Fibroblast of pulmonary artery (primary cell): ENCODE measurements around the gene GADD45GIP1.
A peak's percentile ranks its signal among the peaks of the same experiment; 100 is the strongest.
"Not testable (repeated sequence)": the region's sequence is repeated elsewhere in the genome, so short reads cannot be mapped to it uniquely, and the experiment has no call there.

ENCODE experiments used
- DNase-seq: peaks from one replicate; pipeline ENCODE4 v3.0.0-alpha.2; 2010; ENCODE audit warnings: low read depth
- H3K4me3 ChIP-seq: replicated peaks from 2 replicates; pipeline ENCODE4 v1.5.1; 2011; ENCODE audit warnings: low read depth, mild to moderate bottlenecking, control low read depth, low read length, moderate library complexity
- CTCF ChIP-seq: IDR thresholded peaks from 2 replicates; pipeline ENCODE4 v1.5.1; 2011; ENCODE audit warnings: mild to moderate bottlenecking, control low read depth, low read length, inconsistent platforms; ENCODE audit errors: missing control alignments

The GADD45GIP1 gene

GRCh38 chr19:12932392-12933286 lies 24.4 kb downstream of the GADD45GIP1 start:
- no peak for TF ChIP-seq CTCF
- DNase-seq = no peak
- peak overlapping the region; percentile 97 for H3K4me3 ChIP-seq

GRCh38 chr19:12930002-12930645 lies 26.9 kb downstream of the GADD45GIP1 start:
- DNase-seq = no peak
- no peak for TF ChIP-seq CTCF
- no peak overlapping the region for H3K4me3 ChIP-seq

- DNase-seq = no peak
- no peak overlapping the region for H3K4me3 ChIP-seq
- TF ChIP-seq CTCF = no peak
Observed at GRCh38 chr19:12924621-12925310, 32.3 kb downstream of the GADD45GIP1 start.

- TF ChIP-seq CTCF = no peak
Observed at GRCh38 chr19:12922959-12923358, 34.1 kb downstream of the GADD45GIP1 start.

GRCh38 chr19:12921047-12921446 lies 36.0 kb downstream of the GADD45GIP1 start:
- TF ChIP-seq CTCF = no peak
- no peak for DNase-seq

More at GRCh38 chr19:12922959-12923358, 34.1 kb downstream of the GADD45GIP1 start:
- no peak for DNase-seq
- no peak overlapping the region for H3K4me3 ChIP-seq

GRCh38 chr19:12918253-12918652 lies 38.8 kb downstream of the GADD45GIP1 start:
- DNase-seq = no peak
- no peak overlapping the region for H3K4me3 ChIP-seq
- TF ChIP-seq CTCF = no peak

More at GRCh38 chr19:12921047-12921446, 36.0 kb downstream of the GADD45GIP1 start:
- no peak overlapping the region for H3K4me3 ChIP-seq

GRCh38 chr19:12915860-12916259 lies 41.2 kb downstream of the GADD45GIP1 start:
- H3K4me3 ChIP-seq, DNase-seq: not testable (repeated sequence)
